Testis (tissue), 2 donors: ENCODE data around the gene OR10D3.

ENCODE experiments used
- CTCF ChIP-seq, 3 experiments: fragments of 450-650 bp in 2 of 3; fragments of 200-600 bp in 1 of 3; sonication (generic) in 1 of 3; IDR thresholded peaks; one replicate each; pipeline ENCODE4 v1.5.1; 2016 to 2019; ENCODE audit warnings: antibody characterized with exemption in 3 of 3, mild to moderate bottlenecking in 2 of 3, moderate library complexity in 1 of 3
- POLR2A ChIP-seq: fragments of 450-650 bp; IDR thresholded peaks from one replicate; pipeline ENCODE4 v1.6.1; 2017; ENCODE audit warnings: antibody characterized with exemption, mild to moderate bottlenecking, moderate library complexity

GRCh38 chr11:124204008-124204407 lies 20.9 kb downstream of the OR10D3 start:
- TF ChIP-seq CTCF (IDR thresholded peaks at IDR 0.05) = no peak
- no peak for TF ChIP-seq POLR2A
